ENCODE data around the gene WNT8A. TPM values are rescaled to one million over a fixed set of nuclear protein-coding genes. Genes with fewer than 3 reads are reported as not detected.
"Not testable (repeated sequence)": the region's sequence is repeated elsewhere in the genome, so short reads cannot be mapped to it uniquely, and the experiment has no call there.

The WNT8A gene
- not detected in 2 replicates for total RNA-seq (2014; rRNA removed; shearing (Covaris generic); ENCODE audit: low replicate concordance)

GRCh38 chr5:138083702-138084101 is at the start of gene WNT8A:
WNT8A (plus strand) TSS chr5:138084033; CDS start chr5:138084128, 95 bp downstream.
- no peak for DNase-seq (ENCODE audit: low read depth)
- in situ Hi-C loops (cut with HindIII; ENCODE audit: low pct_unique_long_range_greater_than_20kb, low sequenced_read_pairs): no loop called here

- in situ Hi-C loops (cut with HindIII; ENCODE audit: low pct_unique_long_range_greater_than_20kb, low sequenced_read_pairs): no loop called here
- DNase-seq (ENCODE audit: low read depth): peak; percentile 73
Measured at GRCh38 chr5:138035605-138036537, 48.0 kb upstream of the WNT8A start.

- in situ Hi-C loops (cut with HindIII; ENCODE audit: low pct_unique_long_range_greater_than_20kb, low sequenced_read_pairs): no loop called here
- DNase-seq (ENCODE audit: low read depth): no peak
Measured at GRCh38 chr5:138037271-138037670, 46.6 kb upstream of the WNT8A start.

- in situ Hi-C loops (cut with HindIII; ENCODE audit: low pct_unique_long_range_greater_than_20kb, low sequenced_read_pairs): no loop called here
- DNase-seq (ENCODE audit: low read depth): no peak
Measured at GRCh38 chr5:138037907-138038633, 45.8 kb upstream of the WNT8A start.

- in situ Hi-C loops (cut with HindIII; ENCODE audit: low pct_unique_long_range_greater_than_20kb, low sequenced_read_pairs): no loop called here
- no peak for DNase-seq (ENCODE audit: low read depth)
Measured at GRCh38 chr5:138038826-138039225, 45.0 kb upstream of the WNT8A start.

GRCh38 chr5:138045283-138045682 is 38.5 kb upstream of the WNT8A start:
- in situ Hi-C loops (cut with HindIII; ENCODE audit: low pct_unique_long_range_greater_than_20kb, low sequenced_read_pairs); DNase-seq (ENCODE audit: low read depth): not testable (repeated sequence)

- DNase-seq (ENCODE audit: low read depth): no peak
- in situ Hi-C loops (cut with HindIII; ENCODE audit: low pct_unique_long_range_greater_than_20kb, low sequenced_read_pairs): no loop called here
Measured at GRCh38 chr5:138051441-138052296, 32.2 kb upstream of the WNT8A start.

- DNase-seq (ENCODE audit: low read depth); in situ Hi-C loops (cut with HindIII; ENCODE audit: low pct_unique_long_range_greater_than_20kb, low sequenced_read_pairs): not testable (repeated sequence)
Measured at GRCh38 chr5:138052718-138053117, 31.1 kb upstream of the WNT8A start.

- in situ Hi-C loops (cut with HindIII; ENCODE audit: low pct_unique_long_range_greater_than_20kb, low sequenced_read_pairs): no loop called here
- DNase-seq (ENCODE audit: low read depth): no peak
Measured at GRCh38 chr5:138053554-138053953, 30.3 kb upstream of the WNT8A start.

- in situ Hi-C loops (cut with HindIII; ENCODE audit: low pct_unique_long_range_greater_than_20kb, low sequenced_read_pairs): no loop called here
- no peak for DNase-seq (ENCODE audit: low read depth)
Measured at GRCh38 chr5:138054206-138054605, 29.6 kb upstream of the WNT8A start.

- in situ Hi-C loops (cut with HindIII; ENCODE audit: low pct_unique_long_range_greater_than_20kb, low sequenced_read_pairs): no loop called here
- no peak for DNase-seq (ENCODE audit: low read depth)
Measured at GRCh38 chr5:138054847-138055558, 28.8 kb upstream of the WNT8A start.

GRCh38 chr5:138064526-138064925 is 19.3 kb upstream of the WNT8A start:
- in situ Hi-C loops (cut with HindIII; ENCODE audit: low pct_unique_long_range_greater_than_20kb, low sequenced_read_pairs): no loop called here
- no peak for DNase-seq (ENCODE audit: low read depth)

GRCh38 chr5:138065102-138065501 is 18.7 kb upstream of the WNT8A start:
- no peak for DNase-seq (ENCODE audit: low read depth)
- in situ Hi-C loops (cut with HindIII; ENCODE audit: low pct_unique_long_range_greater_than_20kb, low sequenced_read_pairs): no loop called here

GRCh38 chr5:138067945-138068344 is 15.9 kb upstream of the WNT8A start:
- in situ Hi-C loops (cut with HindIII; ENCODE audit: low pct_unique_long_range_greater_than_20kb, low sequenced_read_pairs): no loop called here
- no peak for DNase-seq (ENCODE audit: low read depth)

GRCh38 chr5:138068742-138069600 is 14.9 kb upstream of the WNT8A start:
- in situ Hi-C loops (cut with HindIII; ENCODE audit: low pct_unique_long_range_greater_than_20kb, low sequenced_read_pairs): no loop called here
- DNase-seq (ENCODE audit: low read depth): peak; percentile 4

- DNase-seq (ENCODE audit: low read depth); in situ Hi-C loops (cut with HindIII; ENCODE audit: low pct_unique_long_range_greater_than_20kb, low sequenced_read_pairs): not testable (repeated sequence)
Measured at GRCh38 chr5:138070026-138070425, 13.8 kb upstream of the WNT8A start.
